Measurements from ENCODE around the gene LRRC3. TPM values are rescaled to one million over a fixed set of nuclear protein-coding genes. Genes with fewer than 3 reads are reported as not detected.

Gene LRRC3
- total RNA-seq, 3 donors from 2014 or later (not counting 1 experiment from before 2014, with no cell fraction given) = 0.36 to 0.50 (median 0.38) TPM

GRCh38 chr21:44511219-44511937, 56.1 kb downstream of the LRRC3 start:
- Histone ChIP-seq H3K36me3 (ENCODE audit: control insufficient read depth, insufficient read depth, low read length) (no peaks in the 10 kb centered on the region), H3K4me1 (ENCODE audit: control insufficient read depth, insufficient read depth, low read length) (peaks cover 14% of the 10 kb centered on the region), H3K27me3 (ENCODE audit: control insufficient read depth, insufficient read depth, low read length) (no peaks in the 10 kb centered on the region), H3K9me3 (ENCODE audit: control insufficient read depth, insufficient read depth, low read length) (no peaks in the 10 kb centered on the region), H3K4me3 (ENCODE audit: low read length) (no peak overlapping the region), H3K27ac (ENCODE audit: low read length) (no peak overlapping the region)
- ATAC-seq = no peak
- Mint-ChIP-seq H3K4me3 (no peak overlapping the region), H3K9me3 (no peaks in the 10 kb centered on the region), H3K27ac (no peak overlapping the region), H3K4me1 (peaks cover 0 to 5% of the 10 kb centered on the region in 2 donors), H3K36me3 (no peaks in the 10 kb centered on the region), H3K27me3 (ENCODE audit: low read depth in 2 of 2) (peaks cover 0 to 3% of the 10 kb centered on the region in 2 donors)
- intact Hi-C loops (cut with micrococcal nuclease) = loop anchor here (5.0 kb wide), 1 partner anchor 421 kb away; no protein-coding TSS in a partner anchor
- TF ChIP-seq CTCF (IDR thresholded peaks at IDR 0.05) = no peak
- 87% methylated on average over 11 of the region's 11 CpGs for WGBS (ENCODE audit: insufficient coverage)
- peak in 1 of 2 donors; percentile 10 for DNase-seq

Other genes with a start within 250 kb of the LRRC3 start
- 1 to 10 TPM; 1.7 to 4.5 (median 2.9) TPM for gene ICOSLG, start 214.6 kb upstream of the LRRC3 start, total RNA-seq
- gene DNMT3L, start 193.6 kb upstream of the LRRC3 start, total RNA-seq = not detected
- gene AIRE, start 169.6 kb upstream of the LRRC3 start, total RNA-seq = not detected
- 10 to 100 TPM; 89.7 to 91.3 (median 89.9) TPM for gene PFKL, start 155.5 kb upstream of the LRRC3 start, total RNA-seq
- 10 to 100 TPM; 43.6 to 47.4 (median 46.7) TPM for gene CFAP410, start 116.1 kb upstream of the LRRC3 start, total RNA-seq
- gene TRPM2, start 101.9 kb upstream of the LRRC3 start, total RNA-seq = 10 to 100 TPM; 21.7 to 70.5 (median 25.2) TPM
- gene KRTAP10-1, start 84.7 kb downstream of the LRRC3 start, total RNA-seq = not detected
- not detected for gene KRTAP10-2, start 96.0 kb downstream of the LRRC3 start, total RNA-seq
- gene KRTAP10-3, start 103.3 kb downstream of the LRRC3 start, total RNA-seq = not detected
- gene KRTAP10-4, start 118.2 kb downstream of the LRRC3 start, total RNA-seq = not detected
- not detected for gene KRTAP10-5, start 125.1 kb downstream of the LRRC3 start, total RNA-seq
- not detected for gene KRTAP10-6, start 137.0 kb downstream of the LRRC3 start, total RNA-seq
- gene KRTAP10-7, start 145.1 kb downstream of the LRRC3 start, total RNA-seq = not detected
- not detected for gene KRTAP10-8, start 156.6 kb downstream of the LRRC3 start, total RNA-seq
- gene KRTAP10-9, start 171.6 kb downstream of the LRRC3 start, total RNA-seq = not detected
- not detected for gene KRTAP10-10, start 181.8 kb downstream of the LRRC3 start, total RNA-seq
- not detected for gene KRTAP10-11, start 190.9 kb downstream of the LRRC3 start, total RNA-seq
- not detected for gene KRTAP12-4, start 199.1 kb downstream of the LRRC3 start, total RNA-seq
- 1 to 10 TPM in 2 of 3 donors, not detected in 1; 1.0 to 1.1 TPM for gene KRTAP12-3, start 202.4 kb downstream of the LRRC3 start, total RNA-seq
- not detected for gene KRTAP12-2, start 211.4 kb downstream of the LRRC3 start, total RNA-seq
- not detected for gene KRTAP12-1, start 226.7 kb downstream of the LRRC3 start, total RNA-seq
- not detected for gene KRTAP10-12, start 241.7 kb downstream of the LRRC3 start, total RNA-seq

Measured in natural killer cell (primary cell).